Measurements from ENCODE around the gene PRR33. TPM values are rescaled to one million over a fixed set of nuclear protein-coding genes. Genes with fewer than 3 reads are reported as not detected.

The PRR33 gene
- total RNA-seq, 1 donor from 2014 or later: not detected

GRCh38 chr11:1892558-1892957, 863 bp upstream of the PRR33 start:
- TF ChIP-seq CTCF (IDR thresholded peaks at IDR 0.05; ENCODE audit: insufficient read depth, low read depth, low read length): no peak
- no peak for TF ChIP-seq EZH2 (IDR thresholded peaks at IDR 0.05; ENCODE audit: insufficient read depth, low read length)
- Histone ChIP-seq H3K4me2 (ENCODE audit: low read length) (no peak overlapping the region), H3K36me3 (ENCODE audit: insufficient read depth, low read length) (no peaks in the 10 kb centered on the region), H3K9me3 (ENCODE audit: insufficient read depth, low read depth, low read length) (no peaks in the 10 kb centered on the region), H3K79me2 (ENCODE audit: insufficient read depth, low read length) (no peaks in the 10 kb centered on the region), H2AFZ (ENCODE audit: low read depth, low read length) (no peak overlapping the region), H3K9ac (ENCODE audit: low read length) (no peak overlapping the region), H3K4me1 (ENCODE audit: insufficient read depth, low read length) (no peaks in the 10 kb centered on the region), H3K4me3 (ENCODE audit: insufficient read depth, low read depth, low read length) (no peak overlapping the region), H4K20me1 (ENCODE audit: insufficient read depth, low read length) (no peaks in the 10 kb centered on the region), H3K27ac (ENCODE audit: low read depth, low read length) (no peak overlapping the region), H3K27me3 (ENCODE audit: insufficient read depth, low read length) (peaks cover 10% of the 10 kb centered on the region)
- Mint-ChIP-seq H3K36me3 (ENCODE audit: low read depth, unreplicated experiment) (no peaks in the 10 kb centered on the region), H3K27me3 (ENCODE audit: low read depth, unreplicated experiment) (peaks cover 27% of the 10 kb centered on the region), H3K4me3 (ENCODE audit: unreplicated experiment) (no peak overlapping the region), H3K27ac (ENCODE audit: unreplicated experiment) (no peak overlapping the region), H3K9me3 (ENCODE audit: unreplicated experiment) (no peaks in the 10 kb centered on the region), H3K4me1 (ENCODE audit: low read depth, unreplicated experiment) (no peaks in the 10 kb centered on the region)
- no peak for FAIRE-seq
- DNase-seq (ENCODE audit: low read depth): no peak

GRCh38 chr11:1892116-1892515, 421 bp upstream of the PRR33 start:
- Histone ChIP-seq H3K27ac (ENCODE audit: low read depth, low read length) (no peak overlapping the region), H2AFZ (ENCODE audit: low read depth, low read length) (no peak overlapping the region), H3K4me2 (ENCODE audit: low read length) (no peak overlapping the region), H3K9ac (ENCODE audit: low read length) (no peak overlapping the region), H3K27me3 (ENCODE audit: insufficient read depth, low read length) (peaks cover 7% of the 10 kb centered on the region), H3K4me3 (ENCODE audit: insufficient read depth, low read depth, low read length) (no peak overlapping the region), H3K79me2 (ENCODE audit: insufficient read depth, low read length) (no peaks in the 10 kb centered on the region), H4K20me1 (ENCODE audit: insufficient read depth, low read length) (no peaks in the 10 kb centered on the region), H3K9me3 (ENCODE audit: insufficient read depth, low read depth, low read length) (no peaks in the 10 kb centered on the region), H3K36me3 (ENCODE audit: insufficient read depth, low read length) (no peaks in the 10 kb centered on the region), H3K4me1 (ENCODE audit: insufficient read depth, low read length) (no peaks in the 10 kb centered on the region)
- DNase-seq (ENCODE audit: low read depth) (no peak), FAIRE-seq (no peak)
- no peak overlapping the region for H3K4me3 Mint-ChIP-seq (ENCODE audit: unreplicated experiment)
- TF ChIP-seq CTCF (IDR thresholded peaks at IDR 0.05; ENCODE audit: insufficient read depth, low read depth, low read length) (no peak), EZH2 (IDR thresholded peaks at IDR 0.05; ENCODE audit: insufficient read depth, low read length) (no peak)
- H3K4me1 Mint-ChIP-seq (ENCODE audit: low read depth, unreplicated experiment): no peaks in the 10 kb centered on the region
- H3K27ac Mint-ChIP-seq (ENCODE audit: unreplicated experiment): no peak overlapping the region
- H3K9me3 Mint-ChIP-seq (ENCODE audit: unreplicated experiment): no peaks in the 10 kb centered on the region
- H3K36me3 Mint-ChIP-seq (ENCODE audit: low read depth, unreplicated experiment): no peaks in the 10 kb centered on the region
- peaks cover 27% of the 10 kb centered on the region for H3K27me3 Mint-ChIP-seq (ENCODE audit: low read depth, unreplicated experiment)

GRCh38 chr11:1890856-1891830, 552 bp downstream of the PRR33 start:
- Histone ChIP-seq H3K4me3 (ENCODE audit: insufficient read depth, low read depth, low read length) (no peak overlapping the region), H3K4me2 (ENCODE audit: low read length) (no peak overlapping the region), H3K9me3 (ENCODE audit: insufficient read depth, low read depth, low read length) (no peaks in the 10 kb centered on the region), H3K4me1 (ENCODE audit: insufficient read depth, low read length) (no peaks in the 10 kb centered on the region), H3K27ac (ENCODE audit: low read depth, low read length) (no peak overlapping the region), H4K20me1 (ENCODE audit: insufficient read depth, low read length) (no peaks in the 10 kb centered on the region), H3K36me3 (ENCODE audit: insufficient read depth, low read length) (no peaks in the 10 kb centered on the region), H3K27me3 (ENCODE audit: insufficient read depth, low read length) (no peaks in the 10 kb centered on the region), H3K9ac (ENCODE audit: low read length) (no peak overlapping the region), H2AFZ (ENCODE audit: low read depth, low read length) (no peak overlapping the region), H3K79me2 (ENCODE audit: insufficient read depth, low read length) (no peaks in the 10 kb centered on the region)
- FAIRE-seq (no peak), DNase-seq (ENCODE audit: low read depth) (no peak)
- TF ChIP-seq EZH2 (IDR thresholded peaks at IDR 0.05; ENCODE audit: insufficient read depth, low read length): no peak
- Mint-ChIP-seq H3K4me3 (ENCODE audit: unreplicated experiment) (no peak overlapping the region), H3K27ac (ENCODE audit: unreplicated experiment) (no peak overlapping the region), H3K27me3 (ENCODE audit: low read depth, unreplicated experiment) (peaks cover 26% of the 10 kb centered on the region), H3K9me3 (ENCODE audit: unreplicated experiment) (no peaks in the 10 kb centered on the region), H3K4me1 (ENCODE audit: low read depth, unreplicated experiment) (no peaks in the 10 kb centered on the region), H3K36me3 (ENCODE audit: low read depth, unreplicated experiment) (no peaks in the 10 kb centered on the region)

Data from astrocyte (in vitro differentiated cells and primary cell).